Ovary (tissue), 3 donors: Measurements from ENCODE around the gene TTC21A.

Experiments
- CTCF ChIP-seq, 3 donors: fragments of 450-650 bp in 2 of 3; fragments of 200-600 bp in 1 of 3; IDR thresholded peaks; one replicate each; pipeline versions ENCODE4 v1.5.1 to v1.8.0; 2016 to 2022; ENCODE audit warnings: antibody characterized with exemption in 3 of 3, mild to moderate bottlenecking in 1 of 3
- POLR2A ChIP-seq: fragments of 450-650 bp; IDR thresholded peaks from one replicate; pipeline ENCODE4 v1.6.1; 2017; ENCODE audit warnings: antibody characterized with exemption, mild to moderate bottlenecking, moderate library complexity
- donor health status: DM: no; HTN: no; CAD: no.

GRCh38 chr3:39140341-39140971 is 33.0 kb downstream of the TTC21A start:
- TF ChIP-seq CTCF (IDR thresholded peaks at IDR 0.05) (no peak), POLR2A (no peak)
